HG02798 (cell line): ENCODE measurements around the gene ENTREP3.
A peak's percentile ranks its signal among the peaks of the same experiment; 100 is the strongest.
"Not testable (repeated sequence)": the region's sequence is repeated elsewhere in the genome, so short reads cannot be mapped to it uniquely, and the experiment has no call there.

Source experiments
- ATAC-seq: cut with Tn5 transposase; IDR thresholded peaks from one replicate; pipeline ENCODE4 v1.9.1; 2021; ENCODE audit warnings: mild to moderate bottlenecking; ENCODE audit not compliant: unreplicated experiment, poor library complexity

Gene ENTREP3

GRCh38 chr1:155227261-155228095 is 27.8 kb downstream of the ENTREP3 start:
- peak; percentile 97 for ATAC-seq

GRCh38 chr1:155226910-155227260 is 28.4 kb downstream of the ENTREP3 start:
- ATAC-seq = no peak

GRCh38 chr1:155226188-155226909 is 28.9 kb downstream of the ENTREP3 start:
- ATAC-seq = peak; percentile 33

DNA sequence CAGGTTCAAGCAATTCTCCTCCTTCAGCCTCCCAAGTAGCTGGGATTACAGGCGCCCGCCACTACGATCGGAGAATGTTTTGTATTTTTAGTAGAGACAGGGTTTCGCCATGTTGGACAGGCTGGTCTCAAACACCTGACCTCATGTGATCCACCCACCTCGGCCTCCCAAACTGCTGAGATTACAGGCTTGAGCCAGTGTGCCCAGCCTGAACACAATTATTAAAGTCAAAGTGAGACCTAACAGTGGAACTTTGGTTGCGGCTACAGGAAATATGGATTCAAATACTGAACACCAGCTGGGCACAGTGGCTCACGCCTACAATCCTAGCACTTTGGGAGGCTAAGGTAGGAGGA is 29.9 kb downstream of the ENTREP3 start:
- not testable (repeated sequence) for ATAC-seq

DNA sequence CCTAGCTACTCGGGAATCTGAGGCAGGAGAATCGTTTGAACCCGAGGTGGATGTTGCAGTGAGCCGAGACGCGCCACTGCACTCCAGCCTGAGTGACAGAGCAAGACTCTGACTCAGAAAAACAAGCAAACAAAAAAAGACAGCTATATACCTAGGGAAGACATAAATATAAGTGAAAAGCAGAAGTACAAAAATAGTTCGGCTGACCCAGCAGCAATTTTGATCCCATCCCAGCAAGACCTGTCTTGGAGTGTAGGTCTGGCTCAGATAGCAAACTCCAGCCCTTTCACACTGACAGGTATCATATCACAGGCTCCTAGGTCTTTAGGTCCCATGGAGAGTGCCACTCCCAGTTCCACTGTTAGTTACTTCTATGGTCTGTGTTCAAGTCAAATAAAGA is 32.2 kb downstream of the ENTREP3 start:
- ATAC-seq = no peak

- not testable (repeated sequence) for ATAC-seq
These were observed 34.9 kb downstream of the ENTREP3 start for GRCh38 chr1:155220211-155220965.

DNA sequence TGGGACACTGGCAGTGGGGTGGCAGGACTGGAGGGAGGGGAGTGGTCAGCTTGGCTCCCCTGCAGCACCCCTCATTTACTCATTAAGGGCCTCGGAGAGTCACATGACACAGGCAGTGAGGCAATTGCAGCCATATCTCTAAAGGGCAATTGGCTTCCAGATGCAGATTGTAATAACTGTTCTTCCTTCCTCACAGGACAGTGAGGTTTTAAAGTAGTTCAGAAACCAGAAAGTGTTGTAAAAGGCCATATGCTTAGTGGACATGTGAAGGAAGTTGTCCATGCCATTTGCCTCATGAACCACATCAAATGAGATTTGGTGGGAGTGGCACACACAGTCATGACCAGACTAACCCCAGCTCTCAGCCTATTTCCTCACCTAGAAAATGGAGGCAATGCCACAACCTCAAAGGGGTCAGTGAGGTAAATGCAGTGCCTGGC is 35.7 kb downstream of the ENTREP3 start:
- ATAC-seq = no peak

- ATAC-seq = no peak
These were observed 36.3 kb downstream of the ENTREP3 start for GRCh38 chr1:155218854-155219591.

DNA sequence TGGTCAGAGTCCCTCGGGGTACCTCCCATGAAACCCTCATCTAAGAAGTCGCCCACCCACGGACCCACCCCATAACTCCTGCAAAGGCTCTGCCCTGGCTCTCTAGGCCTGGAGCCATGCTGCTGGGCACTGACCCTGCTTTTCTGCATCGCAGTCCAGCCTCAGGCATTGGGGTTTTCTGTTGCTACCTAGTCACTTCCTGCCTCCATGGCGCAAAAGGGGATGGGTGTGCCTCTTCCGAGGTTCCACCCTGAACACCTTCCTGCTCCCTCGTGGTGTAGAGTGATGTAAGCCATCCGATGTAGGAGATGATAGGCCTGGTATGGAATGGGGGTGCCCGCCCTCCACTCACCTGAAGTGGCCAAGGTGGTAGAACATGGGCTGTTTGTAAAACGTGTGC is 40.6 kb downstream of the ENTREP3 start:
- not testable (repeated sequence) for ATAC-seq

DNA sequence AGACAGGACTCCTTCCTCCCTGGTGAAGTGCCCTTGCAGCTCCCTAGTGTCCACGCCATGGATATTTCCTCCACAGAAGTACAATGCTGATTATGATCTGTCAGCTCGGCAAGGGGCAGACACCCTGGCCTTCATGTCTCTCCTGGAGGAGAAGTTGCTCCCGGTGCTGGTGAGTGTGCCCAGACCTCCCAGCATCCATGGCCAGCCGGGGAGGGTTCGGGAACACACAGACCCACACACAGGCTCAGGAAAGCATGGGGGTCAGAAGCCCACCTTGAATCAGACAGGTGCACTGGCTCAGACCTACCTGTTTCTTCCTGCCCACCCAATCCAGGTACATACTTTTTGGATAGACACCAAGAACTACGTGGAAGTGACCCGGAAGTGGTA is 43.2 kb downstream of the ENTREP3 start:
- ATAC-seq = not testable (repeated sequence)

GRCh38 chr1:155211381-155212050 is 43.8 kb downstream of the ENTREP3 start:
- not testable (repeated sequence) for ATAC-seq

DNA sequence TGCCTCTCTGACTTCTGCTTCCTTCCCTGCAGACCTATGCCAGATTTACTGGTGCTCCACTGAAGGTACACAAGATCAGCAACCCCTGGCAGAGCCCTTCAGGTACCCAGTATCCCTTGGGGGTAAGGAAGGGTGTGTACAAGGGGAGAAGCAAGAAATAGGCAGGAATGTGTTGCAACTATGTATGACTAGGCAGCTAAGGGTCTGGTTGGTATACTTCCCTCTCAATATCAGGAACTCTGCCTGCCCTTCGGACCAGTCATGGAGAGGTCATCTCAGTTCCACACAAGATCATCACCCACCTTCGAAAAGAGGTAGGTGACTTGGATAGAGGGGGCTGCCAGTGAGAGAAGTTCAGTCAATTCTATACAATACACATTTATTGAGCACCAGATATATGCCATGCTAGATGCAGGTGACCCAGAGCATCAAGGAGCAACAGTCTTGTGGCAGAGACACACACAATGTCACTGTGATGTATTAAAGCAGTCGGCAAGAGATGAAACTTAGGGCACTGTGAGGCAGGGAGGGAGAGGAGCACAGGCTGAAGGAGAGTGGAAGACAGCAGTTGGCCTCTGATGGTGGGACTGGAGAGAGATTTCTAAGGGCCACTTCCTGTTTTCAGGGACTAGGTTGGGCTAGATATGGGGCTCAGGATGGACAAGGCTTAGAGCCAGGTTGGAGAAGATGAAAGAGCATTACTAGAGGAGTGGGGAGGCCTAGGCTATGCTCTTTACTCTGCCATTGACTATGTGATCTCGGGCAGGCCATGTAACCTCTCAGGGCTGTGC is 44.8 kb downstream of the ENTREP3 start:
- ATAC-seq = no peak

DNA sequence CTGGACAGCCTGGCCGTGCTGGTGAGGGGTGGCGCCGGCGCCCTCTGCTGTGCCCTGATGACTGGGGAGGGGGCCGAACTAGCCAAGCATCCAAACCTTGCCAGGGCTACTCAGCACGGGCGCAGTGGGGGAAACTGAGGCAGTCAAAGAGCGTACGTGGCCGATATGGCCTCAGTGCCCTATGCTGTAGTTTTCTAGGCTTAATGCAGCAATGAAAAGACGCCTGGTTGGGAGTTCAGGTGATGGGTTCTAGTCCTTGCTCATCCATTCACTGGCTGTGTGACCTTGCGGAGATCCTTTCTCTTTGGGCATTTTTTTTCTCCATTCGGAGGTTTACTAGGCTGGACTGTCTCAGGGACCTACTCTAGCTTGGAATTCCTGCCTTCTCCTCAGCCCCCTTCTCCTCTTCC is 46.0 kb downstream of the ENTREP3 start:
- no peak for ATAC-seq

DNA sequence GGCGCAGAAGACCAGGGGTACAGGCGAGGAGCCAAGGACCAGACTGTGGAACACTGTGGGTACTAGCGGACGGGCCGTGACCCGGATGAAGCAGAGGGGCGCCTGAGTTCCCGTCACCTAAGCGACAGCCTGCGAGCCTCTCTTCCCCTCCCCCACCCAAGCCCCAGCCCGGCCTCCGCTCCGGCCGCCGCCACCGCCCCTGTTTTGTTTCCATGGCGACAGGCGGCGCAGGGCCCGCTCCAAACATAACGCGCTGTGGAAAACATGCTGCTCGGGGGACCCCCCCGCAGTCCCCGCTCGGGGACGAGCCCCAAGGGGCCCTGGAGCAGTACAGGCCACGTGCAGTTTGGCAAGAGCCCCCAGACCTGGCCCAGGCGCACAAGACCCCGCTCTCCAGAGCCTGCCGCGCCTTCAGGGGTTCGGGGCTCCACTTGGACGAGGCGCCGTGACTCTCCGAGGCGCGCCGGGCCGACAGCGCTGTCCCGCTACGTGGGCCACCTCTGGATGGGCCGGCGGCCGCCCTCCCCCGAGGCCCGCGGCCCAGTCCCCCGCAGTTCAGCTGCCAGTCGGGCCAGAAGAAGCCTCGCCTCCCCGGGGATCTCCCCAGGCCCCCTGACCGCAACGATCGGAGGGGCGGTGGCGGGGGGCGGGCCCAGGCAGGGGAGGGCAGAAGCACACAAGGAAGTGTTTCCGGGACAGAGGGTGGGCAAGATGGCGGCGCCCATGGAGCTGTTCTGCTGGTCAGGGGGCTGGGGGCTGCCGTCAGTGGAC is 46.6 kb downstream of the ENTREP3 start, which contains the start of gene MTX1:
Gene MTX1 (plus strand): TSS at position 155 of the 771 bp plus-strand sequence. CDS start 110 bp downstream, at position 265.
- ATAC-seq = peak; percentile 79

DNA sequence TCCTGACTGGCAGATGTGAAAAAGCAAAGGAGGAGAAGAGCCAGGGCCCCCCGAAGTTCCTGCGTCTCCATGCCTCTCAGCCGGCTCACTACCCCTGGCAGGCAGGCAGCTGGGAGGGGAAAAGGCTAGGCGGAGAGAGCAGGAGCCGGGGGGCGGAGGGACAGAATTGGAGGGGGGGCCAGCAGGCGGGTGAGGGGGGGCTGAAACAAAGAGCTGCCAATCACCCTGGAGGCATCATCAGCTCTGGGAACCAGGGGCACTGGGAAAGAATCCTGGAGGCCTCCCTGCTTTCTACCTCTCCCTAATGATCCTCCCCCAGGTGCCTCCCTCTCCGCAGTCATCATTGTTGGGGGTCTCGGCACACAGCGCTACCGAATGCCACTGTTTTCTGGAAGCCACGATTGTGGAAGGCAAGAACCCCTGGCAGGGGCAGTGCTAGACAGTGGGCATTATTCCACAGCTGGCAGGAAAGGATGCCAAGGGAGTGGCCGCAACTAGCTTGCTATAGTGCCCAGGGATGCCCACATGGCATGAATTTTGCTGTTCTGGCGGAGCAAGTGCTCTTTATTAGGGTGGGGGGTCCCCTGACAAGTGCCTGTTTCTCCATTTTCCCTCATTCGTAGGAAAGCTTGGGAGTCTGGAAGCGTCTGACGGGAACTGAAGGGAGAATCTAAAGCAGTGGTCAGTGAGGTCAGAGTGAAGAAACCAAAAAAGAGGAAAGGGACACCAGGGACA is 47.3 kb downstream of the ENTREP3 start, which contains the start of gene THBS3:
Gene THBS3 (minus strand): TSS at position 92 of the 735 bp plus-strand sequence. CDS start 21 bp downstream, at position 71.
- ATAC-seq = no peak

DNA sequence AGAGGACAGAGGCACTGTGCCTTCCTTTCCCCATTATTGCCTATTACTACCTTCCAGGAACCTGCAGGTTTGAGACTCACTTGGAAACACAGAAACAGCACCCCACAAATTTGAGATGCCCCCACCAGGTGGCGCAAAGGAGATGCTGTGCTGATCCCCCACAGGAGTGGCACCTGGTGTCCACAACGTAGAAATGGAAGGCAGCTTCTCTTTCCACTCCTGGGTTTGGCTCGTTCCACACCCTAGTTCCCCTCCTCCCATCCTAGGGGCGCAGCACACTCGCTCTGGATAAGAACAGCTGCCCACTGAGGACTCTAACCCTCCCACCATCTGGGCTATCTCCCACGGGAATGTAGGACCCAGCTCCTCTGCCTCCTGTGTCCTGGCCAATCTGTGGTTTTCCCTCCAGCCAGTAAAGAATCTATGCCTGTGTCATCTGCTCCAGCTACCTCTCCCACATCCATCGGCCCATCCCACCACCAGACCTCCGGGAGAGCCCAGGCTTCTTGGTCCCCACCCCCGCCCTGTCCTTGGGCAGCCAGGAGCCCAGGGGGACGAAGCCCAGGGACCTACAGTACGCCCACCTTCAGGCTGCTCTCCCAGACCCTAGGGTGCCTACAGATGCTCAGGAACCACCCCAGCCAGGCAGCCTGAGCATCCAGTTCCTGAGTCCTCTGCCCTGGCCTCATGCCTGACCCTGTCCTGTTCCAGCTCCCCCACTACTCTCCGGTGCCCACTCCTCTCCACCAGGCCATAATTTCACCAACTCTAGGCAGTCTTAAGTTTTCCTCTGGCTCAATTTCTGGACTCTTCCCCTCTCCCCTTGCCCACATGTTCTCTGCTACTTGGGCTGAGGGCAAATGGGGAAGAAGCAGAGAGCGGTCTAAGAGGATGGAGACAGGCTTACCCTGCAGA is 48.1 kb downstream of the ENTREP3 start:
- no peak for ATAC-seq
